CD4-positive, alpha-beta T cell treated with Interleukin-17A for 1 hour (primary cell): ENCODE measurements around the gene TUT4.

Experiments
- DNase-seq: peaks from one replicate; pipeline ENCODE4 v3.0.0-alpha.2; 2020

TUT4 gene

DNA sequence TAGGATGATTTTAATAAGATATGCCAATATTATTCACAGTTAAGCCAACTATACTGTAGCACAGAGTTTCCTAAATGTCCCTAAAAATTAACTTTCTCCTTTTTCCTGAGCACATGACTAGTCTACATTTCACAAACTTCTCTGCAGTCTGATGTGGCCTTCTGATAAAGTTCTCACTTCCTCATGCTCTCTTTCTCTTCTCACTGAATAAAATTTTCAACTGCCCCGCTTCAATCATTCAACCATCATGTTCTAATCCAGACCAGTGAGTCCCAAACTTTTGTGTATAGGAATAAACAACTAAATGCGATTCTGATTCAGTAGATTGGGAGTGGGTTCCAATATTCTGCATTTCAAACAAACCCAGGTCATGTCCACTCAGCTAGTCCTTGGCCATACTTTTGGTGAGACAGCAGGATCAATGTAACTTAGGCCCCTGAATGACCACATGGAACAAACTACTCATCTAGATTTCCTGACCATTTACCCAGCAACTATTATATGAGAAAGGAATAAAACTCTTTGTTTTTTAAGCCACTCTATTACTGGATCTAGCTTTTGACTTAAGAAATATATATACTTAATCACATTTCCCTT, 20.1 kb downstream of the TUT4 start:
- DNase-seq, result no peak

DNA sequence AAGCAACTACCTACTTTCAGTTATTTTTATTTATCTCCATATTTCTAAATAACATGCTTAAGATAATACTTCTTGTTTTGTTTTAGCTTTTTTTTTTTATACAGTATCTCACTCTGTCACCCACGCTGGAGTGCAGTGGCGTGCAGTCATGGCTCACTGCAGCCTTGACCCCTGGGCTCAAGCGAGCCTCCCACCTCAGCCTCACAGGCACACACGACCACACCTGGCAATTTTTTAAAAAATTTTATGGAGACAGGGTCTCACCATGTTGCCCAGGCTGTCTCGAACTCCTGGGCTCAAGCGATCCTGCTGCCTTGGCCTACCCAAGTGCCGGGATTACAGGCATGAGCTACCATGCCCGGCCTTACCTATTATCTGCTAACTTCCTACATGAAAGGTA, 20.6 kb downstream of the TUT4 start:
- no peak for DNase-seq

DNA sequence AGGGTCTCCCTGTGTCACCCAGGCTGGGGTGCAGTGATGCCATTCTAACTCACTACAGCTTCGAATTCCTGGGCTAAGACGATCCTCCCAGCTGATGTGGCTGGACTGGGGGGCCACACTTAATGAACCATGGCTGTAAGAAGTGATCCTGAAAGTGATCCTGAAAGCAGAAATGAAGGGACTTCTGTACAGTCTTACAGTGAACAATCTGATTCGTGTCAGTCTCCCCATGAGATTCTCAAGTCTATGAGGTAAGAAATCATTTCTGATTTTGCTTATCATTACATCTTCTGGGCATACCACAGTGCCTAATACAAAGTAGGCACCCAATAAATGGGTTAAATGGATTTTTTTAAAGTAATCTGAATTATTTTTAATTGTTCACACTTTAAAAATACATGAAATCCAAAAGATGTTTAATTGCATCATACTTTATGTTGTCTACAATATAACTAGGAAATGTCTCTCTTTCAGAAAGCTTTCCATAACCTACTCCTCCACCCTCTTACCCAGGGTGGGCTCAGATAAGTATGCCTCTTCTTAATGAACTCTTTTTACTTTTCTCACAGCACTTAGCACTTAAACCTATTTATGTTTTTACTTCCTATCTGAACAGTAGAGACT, 21.5 kb downstream of the TUT4 start:
- no peak for DNase-seq

DNA sequence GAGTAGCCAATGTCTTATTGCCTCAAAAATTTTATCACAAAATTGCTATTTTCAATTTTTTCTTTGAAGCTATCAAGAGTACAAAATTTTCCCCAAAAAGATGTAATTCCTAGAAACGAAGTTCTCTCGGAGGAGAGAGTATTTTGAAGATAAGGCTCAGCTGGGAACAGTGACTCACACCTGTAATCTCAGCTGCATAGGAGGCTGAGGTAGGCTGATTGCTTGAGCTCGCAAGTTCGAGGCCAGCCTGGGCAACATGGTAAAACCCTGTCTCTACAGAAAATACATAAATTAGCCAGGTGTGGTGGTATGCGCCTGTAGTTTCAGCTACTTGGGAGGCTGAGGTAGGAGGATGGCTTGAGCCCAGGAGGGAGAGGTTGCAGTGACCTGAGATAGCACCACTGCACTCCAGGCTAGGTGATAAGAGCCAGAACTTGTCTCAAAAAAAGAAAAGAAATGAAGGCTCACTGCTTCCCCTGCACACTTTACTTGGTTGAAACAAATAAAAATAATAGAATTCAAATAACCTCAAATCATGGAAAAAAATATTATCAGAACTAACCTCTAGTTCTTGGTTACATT, 22.2 kb downstream of the TUT4 start:
- no peak for DNase-seq

DNA sequence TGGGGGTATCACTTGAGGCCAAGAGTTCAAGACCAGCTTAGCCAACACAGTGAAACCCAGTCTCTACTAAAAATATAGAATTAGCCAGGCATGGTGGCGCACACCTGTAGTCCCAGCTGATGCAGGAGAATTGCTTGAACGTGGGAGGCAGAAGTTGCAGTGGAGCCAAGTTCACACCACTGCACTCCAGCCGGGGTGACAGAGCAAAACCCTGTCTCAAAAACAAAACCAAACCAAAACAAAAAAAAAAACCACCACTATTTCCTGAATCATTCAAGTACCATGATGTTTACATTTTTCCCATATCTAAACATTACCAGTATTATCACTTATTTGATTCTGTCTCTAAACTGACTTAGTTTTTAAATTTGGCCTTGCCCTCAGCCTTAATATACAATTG, 29.5 kb downstream of the TUT4 start:
- DNase-seq, result peak; percentile 16

DNA sequence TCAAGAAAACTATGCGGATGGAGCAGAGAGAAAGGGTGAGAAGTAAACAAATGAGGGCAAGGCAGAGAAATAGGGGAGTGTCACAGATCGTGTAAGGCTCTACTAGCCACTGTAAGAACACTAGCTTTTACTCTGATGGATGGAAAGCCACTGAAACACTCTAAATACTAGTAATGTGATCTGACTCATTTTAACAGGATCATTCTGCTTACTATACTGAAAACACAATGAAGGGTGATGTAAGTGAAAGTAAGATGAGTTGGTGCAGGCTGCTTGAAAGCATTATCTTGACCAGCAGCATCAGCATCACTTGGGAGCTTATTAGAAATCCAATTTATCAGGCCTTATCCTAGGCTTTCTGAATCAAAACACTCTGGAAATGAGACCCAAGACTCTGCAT, 32.7 kb downstream of the TUT4 start:
- DNase-seq, result no peak

DNA sequence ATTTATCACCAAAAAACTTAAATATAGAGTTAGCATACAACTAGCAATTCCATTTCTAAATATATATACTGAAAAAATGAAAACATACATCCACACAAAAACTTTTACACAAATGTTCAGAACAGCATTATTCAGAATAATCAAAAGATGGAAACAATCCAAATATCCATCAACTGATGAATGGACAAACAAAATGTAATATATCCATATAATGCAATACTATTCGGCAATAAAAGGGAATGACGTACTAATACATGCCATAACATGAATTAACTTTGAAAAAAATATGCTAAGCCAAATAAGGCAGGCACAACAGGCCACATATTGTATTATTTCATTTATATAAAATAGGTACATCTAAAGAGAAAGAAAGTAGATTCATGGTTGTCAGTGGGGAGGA, 33.9 kb downstream of the TUT4 start:
- no peak for DNase-seq

DNA sequence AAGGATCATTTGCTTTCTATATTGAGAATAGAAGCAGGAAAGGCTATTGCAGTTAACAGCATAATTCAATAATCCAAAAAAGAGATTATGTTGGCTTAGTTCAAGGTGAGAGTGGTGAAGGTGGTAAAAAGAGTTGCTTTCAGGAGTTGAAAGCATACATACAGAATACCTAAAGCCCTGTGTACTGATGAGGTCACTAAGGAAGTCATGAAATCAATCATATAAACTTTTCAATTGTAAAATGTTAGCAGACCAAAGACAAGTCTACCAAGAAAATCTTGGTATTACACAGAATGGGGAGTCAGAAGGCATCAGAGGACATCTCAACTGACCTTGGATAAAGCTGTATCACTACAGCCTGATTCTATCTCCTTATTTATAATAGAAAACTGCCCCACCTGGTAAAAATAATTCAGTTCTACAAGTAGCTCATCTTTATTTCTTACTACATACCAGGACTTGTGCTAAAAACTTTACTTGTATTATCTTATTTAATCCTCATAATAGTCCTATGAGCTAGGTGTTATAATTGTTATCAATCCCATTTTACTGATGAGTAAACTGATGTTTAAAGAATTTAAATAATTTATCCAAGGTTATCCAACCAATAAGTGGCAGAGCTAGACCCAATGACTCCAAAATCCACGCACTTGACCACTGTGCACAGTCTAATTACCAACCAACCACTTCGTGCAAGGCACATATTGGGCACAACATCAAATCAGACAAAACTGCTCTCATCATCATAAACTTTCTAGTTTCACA, 40.9 kb downstream of the TUT4 start:
- DNase-seq, result no peak

DNA sequence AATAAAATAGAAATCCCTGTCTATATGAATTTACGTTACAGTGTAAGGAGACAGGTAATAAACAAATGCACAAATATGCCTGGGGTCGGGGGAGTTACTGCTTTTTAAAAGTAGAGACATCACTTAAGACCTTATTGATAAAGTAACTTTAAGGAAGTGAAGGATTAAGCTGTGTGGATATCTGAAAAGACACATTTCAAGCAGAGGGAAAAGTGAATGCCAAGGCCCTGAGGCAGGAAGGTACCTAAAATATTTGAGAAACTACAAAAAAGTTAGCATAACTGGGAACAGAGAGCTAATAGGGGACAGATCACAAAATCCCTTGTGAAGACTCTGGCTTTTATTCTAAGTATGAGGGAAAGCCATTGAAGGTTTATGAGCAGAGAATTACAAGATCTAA, 41.5 kb downstream of the TUT4 start:
- DNase-seq, result no peak

DNA sequence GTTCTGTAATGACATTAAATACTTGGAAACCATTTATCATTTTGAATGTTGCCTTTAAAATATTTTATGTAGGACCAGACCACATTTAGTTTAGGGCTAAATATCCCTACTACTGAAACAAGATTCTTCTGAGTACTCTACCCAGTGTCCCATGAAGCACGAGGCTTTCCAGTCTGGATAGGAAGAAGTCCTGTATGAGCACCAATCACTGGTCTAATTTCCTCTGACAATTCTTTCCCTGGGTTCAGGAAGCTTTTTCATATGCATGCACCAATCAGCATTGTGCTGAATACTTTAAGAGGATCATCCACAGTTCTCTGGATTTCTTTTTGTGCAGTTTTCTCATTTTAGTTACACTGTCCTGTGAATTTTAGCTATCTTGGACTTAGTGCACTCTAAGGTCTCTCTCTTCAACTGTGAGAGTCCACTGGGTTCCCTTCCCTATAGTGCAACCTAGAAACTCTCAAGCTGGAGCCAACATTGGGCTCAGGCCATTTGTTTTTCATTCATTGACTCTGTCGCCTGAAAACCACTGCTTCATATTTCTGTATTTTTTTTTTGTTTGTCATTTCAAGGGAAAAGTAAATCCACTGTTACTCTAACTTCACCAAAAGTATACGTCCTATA, 45.9 kb downstream of the TUT4 start:
- no peak for DNase-seq

DNA sequence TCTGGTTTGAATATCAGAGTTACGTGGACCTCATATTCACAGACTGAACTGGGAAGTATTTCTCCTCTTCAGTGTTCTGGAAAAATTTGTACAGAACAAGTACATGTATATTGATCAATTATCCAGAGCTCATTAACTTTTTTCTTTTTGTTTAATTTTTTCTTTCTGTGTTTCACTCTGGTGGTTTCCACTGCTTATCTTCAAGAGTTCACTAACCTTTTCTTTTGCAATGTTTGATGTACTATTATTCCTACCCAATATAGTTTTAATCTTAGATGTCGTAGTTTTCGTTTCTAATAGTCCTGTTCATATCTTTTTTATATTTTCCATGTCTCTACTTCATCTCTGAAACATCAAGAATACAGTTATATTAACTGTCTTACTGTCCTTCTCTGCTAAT, 46.5 kb downstream of the TUT4 start:
- DNase-seq, result no peak

DNA sequence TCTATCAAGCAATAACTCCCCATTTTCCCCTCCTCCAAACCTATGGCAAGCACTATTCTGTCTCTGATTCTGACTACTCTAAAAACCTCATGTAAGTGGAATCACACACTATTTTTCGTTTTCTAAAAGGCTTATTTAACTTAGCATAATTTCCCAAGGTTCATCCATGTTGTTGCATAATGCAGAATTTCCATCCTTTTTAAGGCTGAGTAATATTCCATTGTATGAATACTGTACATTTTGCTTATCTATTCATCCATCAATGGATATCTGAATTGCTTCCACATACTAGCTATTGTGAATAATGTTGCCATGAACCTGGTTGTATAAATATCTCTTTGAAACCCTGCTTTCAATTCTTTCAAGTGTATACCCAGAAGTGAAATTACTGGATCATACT, 48.2 kb downstream of the TUT4 start:
- DNase-seq, result no peak

DNA sequence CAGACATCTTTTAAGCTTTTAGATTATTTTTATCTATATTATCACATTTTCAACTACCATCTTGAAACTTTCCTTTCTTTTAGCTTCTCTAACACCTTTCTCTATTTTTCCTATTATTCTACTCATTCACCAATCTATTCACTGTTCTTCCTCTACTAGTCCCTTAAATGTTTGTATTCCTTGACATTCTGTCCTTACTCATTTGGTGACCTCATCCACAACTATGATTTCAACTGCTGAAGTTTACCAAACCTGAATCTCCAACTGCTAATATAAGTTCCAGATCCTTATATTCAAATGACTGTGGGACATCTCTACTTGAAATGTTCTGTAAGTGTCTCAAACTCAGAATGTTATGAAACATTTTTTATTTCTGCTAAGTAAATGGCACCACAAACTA, 49.2 kb downstream of the TUT4 start:
- no peak for DNase-seq

DNA sequence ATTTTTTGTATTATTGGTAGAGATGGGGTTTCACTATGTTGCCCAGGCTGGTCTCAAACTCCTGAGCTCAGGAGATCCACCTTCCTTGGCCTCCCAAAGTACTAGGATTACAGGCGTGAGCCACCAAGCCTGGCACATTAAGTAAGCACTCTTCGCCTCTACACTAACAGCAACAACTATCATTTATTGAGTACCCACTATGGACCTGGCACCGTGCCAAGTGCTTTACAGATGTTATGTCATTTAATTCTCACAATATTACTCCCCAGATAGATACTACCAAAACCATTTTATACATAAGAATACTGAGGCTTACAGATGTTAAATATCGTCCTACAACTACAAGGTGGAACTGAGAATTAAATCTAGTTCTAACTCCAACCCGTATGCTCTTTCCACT, 50.1 kb downstream of the TUT4 start:
- no peak for DNase-seq

DNA sequence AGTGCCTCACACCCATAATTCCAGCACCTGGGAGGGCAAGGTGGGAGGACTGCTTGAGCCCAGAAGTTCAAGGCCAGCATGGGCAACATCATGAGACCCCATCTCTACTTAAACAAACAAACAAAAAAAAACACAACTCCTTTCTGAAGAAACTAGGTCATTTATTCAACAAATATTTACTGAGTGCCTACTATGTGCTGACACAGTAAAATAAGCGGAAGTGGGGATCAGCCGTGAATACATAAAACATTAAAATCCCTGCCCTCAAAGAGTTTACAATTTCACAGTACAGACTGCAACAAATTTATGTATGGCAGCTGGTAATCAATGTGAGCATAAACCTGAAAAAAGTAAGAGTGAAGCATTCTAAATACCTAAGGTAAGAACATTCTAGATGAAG, 65.3 kb downstream of the TUT4 start:
- no peak for DNase-seq

DNA sequence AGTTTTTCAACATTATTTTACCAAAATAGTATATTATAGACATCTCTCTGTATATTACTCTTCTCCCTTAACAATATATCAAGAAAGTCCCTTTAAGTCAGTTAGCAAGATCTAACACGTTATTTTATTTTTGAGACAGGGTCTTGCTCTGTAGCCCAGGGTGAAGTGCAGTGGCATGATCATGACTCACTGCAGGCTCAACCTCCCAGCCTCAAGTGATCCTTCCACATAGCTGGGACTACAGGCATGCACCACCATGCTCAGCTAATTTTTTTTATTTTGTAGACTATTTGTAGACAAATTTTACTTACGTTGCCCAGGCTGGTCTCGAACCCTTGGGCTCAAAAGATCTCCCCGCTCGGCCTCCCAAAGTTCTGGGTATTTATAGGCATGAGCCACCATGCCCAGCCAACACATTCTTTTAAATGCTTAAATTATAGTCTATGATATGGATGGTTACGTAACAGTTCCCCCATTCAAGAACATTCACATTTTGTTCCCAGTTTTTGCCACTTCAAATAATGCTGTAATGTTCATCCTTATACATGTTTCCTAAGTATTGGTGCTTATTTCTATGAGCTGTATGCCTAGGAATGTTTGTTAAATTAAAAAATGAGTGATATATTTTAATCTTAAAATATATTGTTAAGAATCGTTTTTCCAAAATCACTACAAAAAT, 70.4 kb downstream of the TUT4 start:
- no peak for DNase-seq

DNA sequence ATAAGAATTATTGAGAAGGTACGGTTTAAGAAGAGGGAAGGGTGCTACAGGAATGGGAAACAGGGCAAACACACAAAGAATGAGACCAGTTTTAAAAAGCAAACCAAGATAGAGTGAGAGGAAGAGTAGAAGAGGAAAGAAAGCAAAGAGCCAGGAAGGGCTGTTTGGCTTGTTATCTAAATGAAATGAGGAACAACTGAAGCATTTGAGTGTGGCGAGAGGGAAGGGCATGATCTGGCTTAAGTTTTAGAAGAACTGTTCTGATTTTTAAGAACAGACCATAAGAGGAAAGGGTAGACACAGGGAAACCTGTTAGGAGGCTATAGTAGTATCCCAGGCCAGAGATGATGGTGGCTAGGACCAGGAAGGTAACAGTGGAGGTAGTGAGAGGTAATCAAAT, 73.8 kb downstream of the TUT4 start:
- DNase-seq, result no peak

DNA sequence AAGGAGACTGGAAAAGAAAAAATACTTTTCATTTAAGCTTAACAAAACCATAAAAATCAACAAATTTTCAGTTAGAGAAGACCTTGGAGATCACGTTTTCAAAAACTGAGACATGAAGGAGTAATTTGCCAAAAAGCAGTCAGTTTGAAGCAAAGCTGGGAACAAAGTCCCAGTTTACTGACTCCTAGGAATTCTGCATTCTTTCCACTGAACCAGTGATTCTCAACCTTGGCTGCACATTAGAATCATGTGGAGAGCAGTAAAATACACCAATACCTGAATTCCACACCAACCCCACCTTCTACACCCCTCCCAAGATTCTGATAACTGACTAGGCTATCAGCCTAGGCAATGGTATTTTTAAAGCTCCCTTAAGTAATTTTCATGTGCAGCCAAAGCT, 75.0 kb downstream of the TUT4 start:
- DNase-seq, result no peak

DNA sequence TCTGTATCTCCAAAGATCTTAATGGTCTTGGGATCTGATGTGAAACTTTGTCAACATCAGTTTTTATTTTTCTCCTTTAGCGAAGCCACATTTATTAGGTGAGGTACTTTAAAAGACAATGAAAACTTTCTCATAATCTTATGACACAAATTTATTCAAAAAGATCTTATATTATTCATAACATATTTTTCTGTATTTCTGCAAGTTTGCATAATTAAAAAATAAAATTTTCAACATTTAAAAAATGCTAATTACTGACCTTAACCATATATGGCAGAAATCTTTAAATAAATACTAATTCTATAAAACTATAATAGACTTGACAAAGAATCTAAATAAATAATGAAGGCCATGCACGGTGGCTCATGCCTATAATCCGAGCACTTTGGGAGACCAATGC, 75.9 kb downstream of the TUT4 start:
- DNase-seq, result no peak

DNA sequence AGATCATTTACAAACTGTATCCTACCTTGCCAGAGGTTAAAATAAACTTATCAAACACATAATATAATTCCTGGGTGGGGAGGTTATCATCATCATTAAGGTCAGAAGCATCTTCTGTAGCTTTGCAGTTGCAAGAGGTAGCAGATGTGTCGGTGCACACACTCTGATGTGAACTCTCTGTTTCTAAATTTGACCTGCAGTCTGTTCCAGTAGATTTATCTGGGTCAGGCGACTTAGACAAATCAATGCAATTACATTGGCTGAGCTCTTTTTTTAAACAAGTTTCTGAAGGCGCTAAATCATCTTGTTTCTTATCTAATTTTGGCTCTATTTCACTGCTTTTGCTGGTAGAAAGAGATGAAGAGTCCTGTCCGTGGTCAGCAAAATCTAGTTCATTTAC, 78.1 kb downstream of the TUT4 start:
- DNase-seq, result no peak

DNA sequence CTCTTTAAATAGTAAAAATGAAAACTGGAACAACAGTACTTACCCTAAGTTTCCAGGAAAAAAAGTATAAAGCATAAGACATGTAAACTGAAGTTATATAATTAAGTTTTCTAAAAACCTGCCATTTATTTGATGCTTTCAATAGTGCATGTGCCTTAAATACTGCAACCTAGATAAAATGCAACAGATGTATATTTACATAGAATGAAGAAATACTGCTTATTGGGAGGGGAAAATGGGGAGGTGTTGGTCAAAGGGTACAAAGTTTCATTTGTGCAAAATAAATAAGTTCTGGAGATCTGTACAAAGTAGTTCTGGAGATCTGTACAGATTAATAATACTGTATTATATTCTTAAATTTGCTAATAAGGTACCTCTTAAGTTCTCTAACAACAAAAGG, 79.9 kb downstream of the TUT4 start:
- no peak for DNase-seq

DNA sequence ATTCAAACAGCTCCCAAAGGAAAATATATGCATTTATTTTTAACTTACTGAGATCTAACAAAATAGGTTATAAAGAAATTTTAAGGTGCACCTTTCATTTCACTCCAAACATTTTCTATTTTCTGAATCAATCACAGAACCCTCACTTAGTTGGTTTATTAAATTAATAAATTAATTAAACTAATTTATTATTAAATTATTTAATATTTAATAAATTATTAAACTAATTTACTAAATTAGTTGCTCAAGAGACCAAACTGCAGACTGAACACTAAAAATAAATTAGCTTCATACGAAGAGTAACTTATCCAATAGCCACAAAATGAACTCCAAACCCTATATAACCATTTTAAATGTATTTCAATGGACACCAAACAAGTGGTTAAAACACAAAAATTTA, 80.5 kb downstream of the TUT4 start:
- no peak for DNase-seq

DNA sequence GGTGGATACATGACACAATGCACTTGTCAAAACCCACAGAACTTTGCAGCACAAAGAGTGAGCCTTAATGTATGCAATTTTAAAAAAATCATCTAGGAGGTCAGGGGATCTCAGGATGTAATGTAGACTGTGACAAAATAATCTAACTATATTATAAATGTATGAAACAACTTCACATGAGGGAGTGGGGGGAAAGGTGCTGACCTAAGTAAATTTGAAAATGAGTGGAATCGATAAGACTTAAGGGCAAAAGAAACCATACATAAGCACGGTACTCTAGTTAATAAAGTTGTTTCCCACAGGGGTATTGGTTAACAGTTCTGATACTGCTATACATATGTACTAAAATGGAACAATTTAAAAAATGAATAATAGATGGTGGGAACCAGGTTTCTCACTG, 83.8 kb downstream of the TUT4 start:
- DNase-seq, result no peak
